NCI-H526 treated with DMSO at 0.1 percent for 48 hours (cell line): ENCODE data around the gene FRMD4B.
"Not testable (repeated sequence)": the region's sequence is repeated elsewhere in the genome, so short reads cannot be mapped to it uniquely, and the experiment has no call there.

Experiments
- DNase-seq: peaks from one replicate; lab custom pipeline; 2025; lab: John Stamatoyannopoulos, UW

The FRMD4B gene

DNA sequence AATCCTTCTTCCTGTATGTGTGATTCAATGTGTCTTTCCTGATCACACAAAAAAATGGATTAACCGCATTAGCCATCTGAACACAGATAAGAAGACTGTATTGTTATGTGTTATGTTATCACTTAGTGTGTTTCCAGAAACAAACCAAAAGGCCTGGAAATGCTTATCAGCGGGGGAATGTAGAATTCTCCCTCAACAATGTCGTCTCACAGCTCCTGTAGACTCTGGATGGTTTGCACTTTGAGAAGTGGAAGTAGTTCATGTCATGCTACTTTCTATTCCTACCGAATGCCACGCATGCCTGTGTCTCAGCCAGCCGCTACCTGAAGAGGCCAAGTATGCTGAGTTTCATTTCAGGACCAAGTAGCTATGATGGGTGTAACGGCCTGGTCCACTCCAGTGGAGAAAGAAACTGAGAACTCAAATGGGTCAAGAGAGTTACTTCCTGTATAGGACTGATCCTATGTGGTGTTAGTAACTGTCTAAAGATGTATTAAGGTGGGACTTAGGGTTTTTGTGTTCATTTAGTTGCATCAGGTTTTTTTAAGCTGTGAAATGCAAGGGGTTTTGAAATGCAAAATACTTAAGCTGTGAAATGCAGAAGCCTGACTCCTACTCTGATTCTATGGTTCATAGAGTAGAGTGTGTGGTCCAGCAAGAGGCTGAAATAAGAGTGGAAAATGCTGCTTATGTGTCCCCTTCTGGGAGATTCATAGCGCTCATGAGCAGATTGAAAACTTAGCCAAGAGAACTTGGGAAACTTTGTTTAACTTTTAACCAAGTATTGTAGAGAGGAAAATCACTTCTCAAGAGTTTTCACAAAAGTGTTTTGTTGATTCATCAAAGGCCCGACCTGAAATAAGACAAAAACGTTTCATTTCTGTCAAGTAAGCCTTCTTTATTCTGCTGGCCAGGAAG, 145.0 kb downstream of the FRMD4B start:
- DNase-seq, result no peak

DNA sequence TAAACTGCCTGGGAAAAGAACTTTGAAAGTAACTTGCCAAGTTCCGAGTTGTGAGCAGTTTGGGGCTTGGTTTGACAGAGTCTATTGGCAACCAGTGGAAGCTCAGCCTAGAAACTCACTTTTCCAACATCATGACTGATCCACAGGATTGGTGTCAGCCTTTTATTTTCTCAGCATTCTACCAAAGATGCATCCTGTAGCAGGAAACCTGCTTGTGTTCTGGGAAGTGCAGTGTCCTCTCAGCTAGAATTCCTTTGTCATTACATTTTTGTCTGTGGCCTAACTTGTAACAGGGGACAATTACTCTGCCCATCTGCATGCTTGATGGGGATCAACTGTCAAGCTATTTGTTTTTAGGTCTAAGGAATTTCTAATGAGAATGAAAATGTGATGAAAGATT, 146.8 kb downstream of the FRMD4B start:
- no peak for DNase-seq

DNA sequence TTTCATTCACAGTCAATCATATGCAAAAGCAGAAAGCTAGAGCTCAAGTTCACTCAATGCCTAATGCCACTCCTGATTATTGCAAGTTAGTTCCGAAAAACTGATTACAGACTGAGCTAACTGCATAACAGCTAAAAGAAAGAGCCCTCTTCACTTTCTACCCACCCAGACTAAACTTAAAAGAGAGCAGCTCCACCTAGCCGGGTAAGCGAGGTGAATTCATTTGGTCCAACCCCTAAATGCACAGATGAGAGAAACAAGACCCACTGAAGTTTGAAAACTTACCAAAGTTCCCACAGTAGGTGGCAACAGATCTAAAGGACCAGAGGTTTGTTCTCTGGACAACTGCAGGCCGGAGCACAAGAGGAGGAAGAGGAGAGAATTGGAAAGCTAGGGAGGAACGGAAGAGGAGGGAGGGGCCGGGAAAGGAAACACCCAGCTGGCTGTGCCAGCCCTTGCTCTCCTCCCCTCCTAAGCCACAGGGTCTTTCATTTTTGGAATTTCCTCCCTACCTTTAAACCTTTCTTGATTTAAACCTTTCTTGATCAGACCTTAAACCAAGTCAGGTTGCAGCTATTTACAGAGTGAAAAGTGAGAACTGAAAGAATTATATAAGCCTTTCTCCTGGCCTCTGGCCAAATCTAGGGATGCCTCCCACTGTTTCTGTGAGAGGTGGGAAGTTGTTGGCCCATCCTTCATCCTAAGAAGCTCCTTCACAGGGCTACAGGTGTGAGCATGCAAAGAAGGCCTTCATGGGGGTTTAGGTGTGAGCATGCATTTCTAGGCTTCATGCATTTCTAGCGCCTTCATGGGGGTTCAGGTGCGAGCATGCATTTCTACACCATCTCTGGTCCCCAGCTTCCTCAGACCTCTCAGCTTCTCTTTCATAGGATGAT, 148.8 kb downstream of the FRMD4B start:
- DNase-seq, result no peak

DNA sequence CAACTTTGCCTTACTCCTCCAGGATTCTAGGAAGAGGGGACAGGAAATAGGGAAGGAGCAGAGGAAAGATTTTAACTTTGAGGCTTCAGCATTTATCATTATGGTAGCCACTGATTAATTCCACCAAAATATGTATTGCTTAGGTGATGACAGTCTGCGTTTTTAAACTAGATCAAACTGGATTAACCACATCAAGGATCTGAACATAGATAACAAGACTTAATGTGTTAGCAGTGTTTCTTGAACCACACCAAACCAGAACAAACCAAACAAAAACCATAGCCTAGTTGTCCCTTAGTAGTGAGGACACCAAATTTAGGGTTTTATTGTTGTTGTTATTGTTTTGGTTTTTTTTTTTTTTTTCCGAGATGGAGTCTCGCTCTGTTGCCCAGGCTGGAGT, 150.0 kb downstream of the FRMD4B start:
- DNase-seq, result no peak

DNA sequence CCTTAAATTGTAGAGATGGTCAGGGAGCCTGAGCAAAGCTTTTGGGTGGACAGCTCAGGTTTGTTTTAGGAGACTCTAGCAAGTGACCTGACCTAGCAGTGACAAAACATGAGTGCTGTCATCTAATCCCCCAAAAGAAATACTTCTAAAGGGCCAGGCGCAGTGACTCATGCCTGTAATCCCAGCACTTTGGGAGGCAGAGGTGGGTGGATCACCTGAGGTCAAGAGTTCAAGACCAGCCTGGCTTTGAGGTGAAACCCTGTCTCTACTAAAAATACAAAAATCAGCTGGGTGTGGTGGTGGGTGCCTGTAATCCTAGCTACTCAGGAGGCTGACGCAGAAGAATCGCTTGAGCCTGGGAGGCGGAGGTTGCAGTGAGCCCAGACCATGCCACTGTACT, 150.7 kb downstream of the FRMD4B start:
- not testable (repeated sequence) for DNase-seq

DNA sequence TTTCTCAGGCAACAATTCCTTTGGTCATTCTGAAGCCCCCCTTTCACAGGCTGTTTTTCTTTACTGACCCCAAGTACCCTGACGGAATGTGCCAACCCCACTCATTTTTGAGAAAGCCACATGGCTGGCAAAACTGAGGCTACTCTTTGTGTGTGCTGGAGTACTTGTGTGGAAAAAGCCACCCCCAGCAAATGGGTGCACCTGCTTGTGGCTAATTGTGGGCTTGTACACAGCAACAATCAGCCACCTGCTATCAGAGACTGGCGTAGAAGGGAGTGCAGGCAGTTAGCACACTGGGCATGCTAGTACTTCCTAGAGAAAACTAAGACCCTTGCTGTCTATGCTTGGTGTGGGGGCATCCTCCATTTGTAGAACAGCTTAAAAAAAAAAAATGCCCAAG, 153.4 kb downstream of the FRMD4B start:
- DNase-seq, result no peak

DNA sequence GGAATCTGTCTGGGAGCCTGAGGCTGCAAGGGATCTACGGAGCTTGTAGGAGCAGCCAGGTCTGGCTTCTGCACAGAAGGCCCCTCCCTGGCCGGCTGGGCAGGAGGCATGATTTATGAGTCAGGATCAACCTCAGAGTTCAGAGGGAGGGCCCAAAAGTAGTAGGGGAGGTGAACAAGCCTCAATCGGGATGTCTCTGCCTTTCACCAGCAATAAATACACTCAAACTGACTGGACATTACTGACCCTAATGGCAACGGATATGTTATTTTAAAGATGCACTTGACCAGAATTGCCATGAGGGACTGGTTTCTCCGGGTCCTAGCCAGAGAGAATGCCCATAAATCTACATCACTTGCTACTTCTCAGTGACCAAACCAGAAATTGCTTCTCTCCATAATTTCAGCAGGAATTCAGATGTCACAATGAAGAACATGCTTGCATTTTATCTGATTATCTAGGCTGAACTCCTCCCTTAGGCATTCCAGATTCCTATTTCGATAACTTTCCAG, 153.9 kb downstream of the FRMD4B start:
- DNase-seq, result no peak

DNA sequence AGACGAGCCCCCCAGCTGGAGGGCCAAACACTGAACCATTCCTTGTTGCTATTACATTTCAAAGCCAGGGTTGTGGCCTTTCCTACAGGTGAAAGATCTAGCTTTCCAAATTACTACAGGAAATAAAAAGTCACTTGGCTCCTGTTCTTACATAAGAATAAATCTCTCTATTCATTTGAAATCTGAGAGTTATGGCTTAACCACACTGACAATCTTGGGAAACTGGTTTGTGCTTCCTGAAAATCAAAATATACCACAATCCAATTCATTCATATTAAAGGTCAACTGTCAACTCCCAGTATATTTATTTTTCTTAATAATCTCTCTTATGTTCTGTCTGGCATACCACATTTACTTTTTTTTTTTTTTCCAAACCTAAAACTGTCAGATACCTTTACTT, 159.8 kb downstream of the FRMD4B start:
- no peak for DNase-seq

DNA sequence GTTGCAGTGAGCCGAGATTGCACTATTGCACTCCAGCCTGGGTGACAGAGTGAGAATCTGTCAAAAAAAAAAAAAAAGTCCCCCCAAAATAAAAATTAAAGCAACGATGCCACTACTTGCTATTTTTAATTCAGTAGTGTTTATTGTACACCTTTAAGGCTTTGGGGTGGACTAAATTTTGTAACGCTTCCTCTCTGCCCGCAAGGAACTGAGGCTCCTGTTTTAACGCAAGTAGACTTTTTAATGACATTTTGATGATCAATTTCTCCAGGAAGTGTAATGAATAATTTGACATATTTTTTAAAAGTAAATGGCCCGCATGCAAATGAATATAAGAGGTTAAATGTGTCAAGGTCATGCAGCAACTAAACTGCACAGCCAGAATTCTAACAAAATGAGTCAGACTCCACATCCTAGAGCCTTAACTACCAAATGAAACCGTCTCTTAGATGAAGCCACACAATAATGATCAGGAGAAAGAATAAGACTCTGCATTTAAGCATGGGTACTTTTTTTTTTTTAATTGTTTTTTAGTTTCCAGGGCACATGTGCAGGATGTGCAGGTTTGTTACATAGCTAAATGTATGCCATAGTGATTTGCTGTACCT, 166.7 kb downstream of the FRMD4B start:
- DNase-seq, result no peak

DNA sequence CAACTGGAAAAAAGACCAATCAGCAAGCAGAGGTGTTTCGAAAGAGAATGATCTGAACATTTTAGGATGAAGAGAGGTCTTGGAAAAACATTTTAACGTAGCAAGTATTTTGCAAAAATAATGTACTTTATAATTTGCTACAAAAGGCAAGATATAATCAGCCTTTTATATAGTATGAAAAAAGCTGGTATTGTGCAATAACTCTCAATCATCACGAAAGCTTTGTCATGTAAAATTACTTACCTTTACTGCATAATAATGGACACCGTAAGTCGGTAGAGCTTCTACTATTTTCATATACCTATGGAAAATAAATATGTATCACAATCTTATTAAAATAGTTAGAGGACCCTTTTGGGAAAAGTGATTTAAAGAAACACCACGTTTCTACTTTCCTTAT, 167.8 kb downstream of the FRMD4B start:
- DNase-seq, result no peak

DNA sequence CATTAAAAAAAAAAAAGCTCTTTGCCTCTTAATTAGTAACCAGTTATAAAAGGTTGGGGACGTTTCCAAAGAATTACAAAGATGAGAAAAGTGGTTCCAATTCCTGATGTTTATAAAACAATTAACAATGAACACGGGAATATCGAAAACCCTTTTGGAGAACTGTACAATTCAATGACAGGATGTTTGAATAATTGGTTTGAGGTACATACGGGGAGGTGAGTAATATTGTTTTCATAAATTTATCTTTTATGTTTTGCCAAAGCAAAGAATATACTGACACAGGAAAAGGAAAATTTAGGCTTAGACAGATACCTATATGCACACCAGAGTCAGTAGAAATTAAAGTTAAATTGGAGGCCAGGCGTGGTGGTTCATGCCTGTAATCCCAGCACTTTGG, 168.9 kb downstream of the FRMD4B start:
- no peak for DNase-seq

DNA sequence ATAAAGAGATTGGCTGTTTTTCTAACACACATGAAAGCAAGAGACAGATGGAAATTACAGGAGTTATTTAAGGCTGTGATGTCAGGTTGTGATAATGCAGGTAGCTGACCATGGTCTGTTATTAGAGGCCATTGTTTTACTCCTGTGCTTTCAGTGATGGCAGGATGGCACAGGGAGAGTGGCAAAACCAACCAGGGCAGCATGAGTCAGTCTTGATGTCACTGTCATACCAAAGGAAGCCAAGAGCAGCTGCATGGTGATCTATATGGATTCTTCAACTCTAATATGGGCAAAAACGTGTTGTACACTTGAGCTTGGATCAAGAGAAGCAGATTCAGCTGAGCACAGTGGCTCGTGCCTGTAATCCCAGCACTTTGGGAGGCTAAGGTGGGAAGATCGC, 171.6 kb downstream of the FRMD4B start:
- no peak for DNase-seq

DNA sequence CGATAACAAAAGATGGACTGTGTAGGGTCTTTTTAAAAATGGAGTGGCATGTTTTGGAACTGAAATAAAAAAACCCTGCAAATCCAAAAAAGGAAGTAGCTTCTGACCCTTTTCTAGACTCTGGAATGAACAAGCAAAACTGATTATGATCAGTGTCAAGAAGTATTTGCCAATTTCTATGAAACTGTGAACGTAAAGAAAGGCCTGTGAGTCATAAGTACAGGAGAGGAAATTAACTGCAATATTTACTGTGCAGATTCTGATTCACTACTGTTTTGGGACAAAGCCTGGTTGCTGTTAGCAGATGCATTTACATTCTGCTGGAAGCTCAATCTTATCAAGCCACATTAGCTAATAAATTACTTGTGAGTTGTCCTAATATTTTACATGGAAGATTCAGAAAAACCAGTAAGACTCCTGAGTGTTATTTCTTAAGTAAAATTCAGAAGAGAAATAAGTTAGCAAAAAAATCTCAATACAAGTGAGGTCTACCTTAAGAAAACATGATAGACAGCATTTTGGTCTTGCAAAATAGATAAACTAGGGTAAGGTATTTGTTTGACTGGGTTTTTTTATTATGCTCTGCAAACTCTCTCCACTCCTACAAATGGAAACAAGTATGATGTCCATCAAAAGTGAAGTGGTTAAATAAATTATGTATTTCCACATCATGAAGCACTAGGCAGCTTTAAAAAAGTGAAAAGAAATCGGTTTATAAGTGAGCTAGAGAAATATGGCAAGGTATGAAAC, 173.3 kb downstream of the FRMD4B start:
- no peak for DNase-seq

DNA sequence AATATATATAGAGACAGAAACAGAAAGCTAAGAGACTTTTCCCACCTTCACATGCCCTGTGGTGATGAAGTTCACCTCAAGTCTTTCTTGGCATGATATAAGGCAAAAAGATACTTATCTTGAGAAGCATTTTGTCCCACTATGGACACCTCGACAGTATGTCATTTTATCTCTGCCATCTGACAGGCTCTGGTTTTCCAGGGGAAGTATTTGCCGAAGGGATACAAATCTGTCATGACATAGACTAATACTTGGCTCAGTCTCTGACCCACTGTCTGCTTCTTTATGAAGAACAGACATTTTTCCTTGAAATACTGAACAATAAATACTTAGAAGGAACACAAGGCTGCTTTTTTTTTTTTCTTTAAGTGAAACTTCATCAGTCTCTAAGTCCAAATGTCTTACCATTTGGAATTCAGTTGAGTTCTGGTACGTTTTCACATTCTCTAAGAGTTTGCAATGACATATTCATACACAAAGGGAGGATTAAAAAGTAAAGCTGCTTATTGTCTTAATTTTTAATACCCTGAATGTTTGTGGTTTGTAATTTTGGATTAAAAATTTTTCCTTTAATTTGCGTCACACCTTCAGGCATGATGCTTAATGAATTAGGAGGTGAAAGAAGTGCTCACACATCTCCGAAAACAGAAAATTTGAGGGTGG, 175.7 kb downstream of the FRMD4B start:
- DNase-seq, result no peak

DNA sequence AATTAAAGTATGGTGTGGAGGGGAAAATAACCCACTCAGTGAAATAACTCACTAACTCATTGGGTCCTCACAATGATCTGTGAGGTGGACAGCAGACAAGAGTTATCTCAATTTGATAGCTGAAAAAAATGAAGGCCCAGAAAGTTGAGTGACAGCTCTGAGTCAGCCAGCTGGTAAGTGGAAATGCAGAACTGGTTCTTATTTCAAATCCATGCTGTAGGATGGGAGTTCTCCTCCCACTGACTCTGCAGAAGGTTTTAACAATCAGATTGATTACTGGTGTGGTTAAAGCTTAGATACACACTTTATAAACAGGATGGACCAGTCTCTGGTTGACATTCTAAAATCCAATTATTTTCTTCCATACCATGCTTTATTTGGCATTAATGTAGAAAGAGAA, 176.5 kb downstream of the FRMD4B start:
- DNase-seq, result no peak

DNA sequence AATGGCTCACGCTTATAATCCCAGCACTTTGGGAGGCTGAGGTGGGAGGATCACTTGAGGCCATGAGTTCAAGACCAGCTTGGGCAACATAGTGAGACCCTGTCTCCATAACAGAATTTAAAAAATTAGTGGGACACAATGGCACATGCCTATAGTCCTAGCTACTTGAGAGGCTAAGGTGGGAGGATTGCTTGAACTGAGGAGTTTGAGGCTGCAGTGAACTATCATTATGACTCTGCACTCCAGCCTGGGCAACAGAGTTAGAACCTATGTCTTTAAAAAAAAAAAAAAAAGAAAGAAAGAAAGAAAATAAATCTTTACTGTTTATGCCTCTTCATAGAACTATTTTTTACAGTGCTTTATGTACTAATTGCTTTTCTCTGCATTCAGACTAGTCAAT, 178.9 kb downstream of the FRMD4B start:
- no peak for DNase-seq

DNA sequence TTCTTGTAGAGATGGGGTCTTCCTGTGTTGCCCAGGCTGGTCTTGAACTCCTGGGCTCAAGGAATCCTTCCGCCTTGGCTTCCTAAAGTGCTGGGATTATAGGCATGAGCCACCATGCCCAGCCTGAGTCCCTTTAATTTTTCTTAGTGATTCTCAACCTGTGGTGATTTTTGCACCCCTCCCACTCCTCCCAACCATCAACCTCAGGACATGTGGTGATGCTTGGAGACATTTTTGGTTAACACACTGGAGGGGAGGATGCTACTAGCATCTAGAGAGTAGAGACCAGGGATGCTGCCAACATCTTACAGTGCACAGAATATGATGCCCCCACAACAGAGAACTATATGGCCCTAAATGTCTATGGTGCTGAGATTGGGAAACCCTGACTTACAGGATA, 180.5 kb downstream of the FRMD4B start:
- no peak for DNase-seq

DNA sequence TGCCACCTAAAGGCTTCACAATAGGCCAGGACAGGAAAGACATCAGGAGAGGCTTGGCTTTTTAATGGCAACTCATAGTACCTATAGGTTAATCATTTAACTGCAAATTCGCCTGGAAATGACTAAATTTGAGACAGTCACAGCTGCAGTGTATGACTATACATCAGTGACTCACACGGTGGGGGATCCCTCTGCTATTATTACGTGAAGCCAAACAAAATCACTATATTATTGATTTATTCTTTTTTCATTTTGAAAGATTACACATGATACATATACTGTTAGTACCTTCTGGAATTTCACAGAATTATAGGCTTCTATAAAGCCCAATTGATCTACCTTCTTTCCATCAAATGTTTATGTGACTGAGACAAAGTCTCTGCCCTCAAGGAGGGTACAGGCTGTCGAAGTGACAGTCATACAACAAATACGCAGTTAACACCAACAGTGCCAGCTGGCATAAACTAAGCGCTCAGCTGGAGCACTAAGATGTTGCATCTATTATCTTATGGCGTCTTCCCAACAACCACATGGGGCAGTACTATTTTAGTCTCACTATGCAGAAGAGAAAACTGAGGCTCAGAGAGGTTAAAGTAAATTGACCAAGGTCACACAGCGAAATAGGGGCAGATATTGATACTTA, 181.5 kb downstream of the FRMD4B start:
- no peak for DNase-seq

DNA sequence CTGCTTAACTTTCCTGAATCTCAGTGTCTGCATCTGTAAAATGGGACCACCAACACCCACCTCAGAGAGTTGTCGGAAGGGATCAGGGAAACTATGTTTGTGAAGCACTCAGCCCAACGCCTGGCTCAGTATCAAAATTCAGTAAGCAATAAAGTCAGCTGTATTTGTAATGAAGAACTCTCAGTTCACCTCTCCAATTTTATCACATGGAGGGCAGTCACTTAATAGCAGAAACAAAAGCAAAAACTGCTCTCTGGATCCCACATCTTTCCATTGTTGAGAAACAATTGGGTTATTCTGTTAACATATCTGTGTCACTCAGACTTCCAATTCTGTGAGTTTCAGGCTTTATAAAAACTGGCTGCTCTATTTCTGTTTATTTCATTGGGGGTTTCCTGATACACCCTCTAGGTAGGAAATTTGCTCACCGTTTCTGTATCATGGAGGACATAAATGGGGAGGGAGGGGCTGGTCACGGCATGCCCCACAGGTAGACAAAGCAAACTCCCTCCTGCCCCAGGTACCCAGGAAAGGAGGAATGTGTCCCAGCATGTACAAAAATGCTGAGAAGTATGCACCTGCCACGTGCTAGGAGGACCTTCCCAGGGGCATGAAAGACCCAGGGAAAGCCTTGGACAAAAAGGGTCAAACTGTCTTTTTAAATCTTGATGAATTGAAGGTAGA, 182.1 kb downstream of the FRMD4B start:
- no peak for DNase-seq

DNA sequence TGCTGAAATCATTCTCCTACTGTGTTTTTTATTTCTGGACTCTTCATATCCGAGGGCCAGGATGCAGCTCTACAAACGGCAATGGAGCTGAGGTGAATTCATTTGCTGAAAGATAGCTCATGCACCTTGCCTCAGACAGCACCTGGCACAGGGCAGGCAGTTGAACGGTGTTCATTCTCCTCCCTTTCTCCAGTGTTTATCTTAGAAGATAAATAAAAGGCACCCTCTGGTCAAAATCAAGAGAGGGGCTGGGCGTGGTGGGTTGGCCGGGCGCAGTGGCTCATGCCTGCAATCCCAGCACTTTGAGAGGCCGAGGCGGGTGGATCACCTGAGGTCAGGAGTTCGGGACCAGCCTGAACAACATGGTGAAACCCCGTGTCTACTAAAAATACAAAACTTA, 184.2 kb downstream of the FRMD4B start:
- no peak for DNase-seq
